ENCODE results near the gene QKI. TPM values are rescaled to one million over a fixed set of nuclear protein-coding genes. Genes with fewer than 3 reads are reported as not detected.

Gene QKI
- total RNA-seq, 1 donor from 2014 or later = 88.4 TPM

GRCh38 chr6:163370464-163371117, 43.9 kb upstream of the QKI start:
- no peak for TF ChIP-seq CTCF (IDR thresholded peaks at IDR 0.05; ENCODE audit: unreplicated experiment)
- H3K4me1 Mint-ChIP-seq (ENCODE audit: low read depth) = peaks cover 6% of the 10 kb centered on the region
- H3K36me3 Mint-ChIP-seq (ENCODE audit: insufficient read depth) = no peaks in the 10 kb centered on the region
- no peak overlapping the region for H3K27ac Mint-ChIP-seq
- H3K9me3 Mint-ChIP-seq (ENCODE audit: low read depth) = no peaks in the 10 kb centered on the region
- no peak for DNase-seq (ENCODE audit: low spot score, unreplicated experiment)
- no peak overlapping the region for H3K4me3 Mint-ChIP-seq (ENCODE audit: low read depth)
- peaks cover 8% of the 10 kb centered on the region for H3K27me3 Mint-ChIP-seq

GRCh38 chr6:163371129-163371528, 43.4 kb upstream of the QKI start:
- Mint-ChIP-seq H3K27ac (no peak overlapping the region), H3K36me3 (ENCODE audit: insufficient read depth) (no peaks in the 10 kb centered on the region), H3K4me3 (ENCODE audit: low read depth) (no peak overlapping the region), H3K4me1 (ENCODE audit: low read depth) (peaks cover 6% of the 10 kb centered on the region), H3K27me3 (peaks cover 8% of the 10 kb centered on the region), H3K9me3 (ENCODE audit: low read depth) (no peaks in the 10 kb centered on the region)
- no peak for DNase-seq (ENCODE audit: low spot score, unreplicated experiment)
- no peak for TF ChIP-seq CTCF (IDR thresholded peaks at IDR 0.05; ENCODE audit: unreplicated experiment)

GRCh38 chr6:163373240-163373639, 41.3 kb upstream of the QKI start:
- H3K27me3 Mint-ChIP-seq = peaks cover 8% of the 10 kb centered on the region

GRCh38 chr6:163375361-163375760, 39.2 kb upstream of the QKI start:
- no peaks in the 10 kb centered on the region for H3K9me3 Mint-ChIP-seq (ENCODE audit: low read depth)
- peaks cover under 1% of the 10 kb centered on the region for H3K27me3 Mint-ChIP-seq
- TF ChIP-seq CTCF (IDR thresholded peaks at IDR 0.05; ENCODE audit: unreplicated experiment) = no peak
- peaks cover 6% of the 10 kb centered on the region for H3K4me1 Mint-ChIP-seq (ENCODE audit: low read depth)
- DNase-seq (ENCODE audit: low spot score, unreplicated experiment) = no peak
- no peak overlapping the region for H3K4me3 Mint-ChIP-seq (ENCODE audit: low read depth)
- no peak overlapping the region for H3K27ac Mint-ChIP-seq
- no peaks in the 10 kb centered on the region for H3K36me3 Mint-ChIP-seq (ENCODE audit: insufficient read depth)

More at GRCh38 chr6:163373240-163373639, 41.3 kb upstream of the QKI start:
- no peak for TF ChIP-seq CTCF (IDR thresholded peaks at IDR 0.05; ENCODE audit: unreplicated experiment)
- Mint-ChIP-seq H3K9me3 (ENCODE audit: low read depth) (no peaks in the 10 kb centered on the region), H3K4me1 (ENCODE audit: low read depth) (peaks cover 6% of the 10 kb centered on the region), H3K4me3 (ENCODE audit: low read depth) (no peak overlapping the region), H3K36me3 (ENCODE audit: insufficient read depth) (no peaks in the 10 kb centered on the region), H3K27ac (no peak overlapping the region)
- no peak for DNase-seq (ENCODE audit: low spot score, unreplicated experiment)

GRCh38 chr6:163376187-163376586, 38.3 kb upstream of the QKI start:
- Mint-ChIP-seq H3K36me3 (ENCODE audit: insufficient read depth) (no peaks in the 10 kb centered on the region), H3K27ac (no peak overlapping the region), H3K4me3 (ENCODE audit: low read depth) (no peak overlapping the region), H3K9me3 (ENCODE audit: low read depth) (no peaks in the 10 kb centered on the region), H3K4me1 (ENCODE audit: low read depth) (peaks cover 2% of the 10 kb centered on the region), H3K27me3 (no peaks in the 10 kb centered on the region)
- TF ChIP-seq CTCF (IDR thresholded peaks at IDR 0.05; ENCODE audit: unreplicated experiment) = no peak
- DNase-seq (ENCODE audit: low spot score, unreplicated experiment) = no peak

Data from progenitor cell of endocrine pancreas (in vitro differentiated cells).